HG02870 (cell line): ENCODE measurements around the gene S100A5.
"Not testable (repeated sequence)": the region's sequence is repeated elsewhere in the genome, so short reads cannot be mapped to it uniquely, and the experiment has no call there.

Experiments used
- ATAC-seq: cut with Tn5 transposase; IDR thresholded peaks from one replicate; pipeline ENCODE4 v1.9.1; 2021; ENCODE audit warnings: mild to moderate bottlenecking, moderate library complexity; ENCODE audit not compliant: unreplicated experiment

S100A5 gene

DNA sequence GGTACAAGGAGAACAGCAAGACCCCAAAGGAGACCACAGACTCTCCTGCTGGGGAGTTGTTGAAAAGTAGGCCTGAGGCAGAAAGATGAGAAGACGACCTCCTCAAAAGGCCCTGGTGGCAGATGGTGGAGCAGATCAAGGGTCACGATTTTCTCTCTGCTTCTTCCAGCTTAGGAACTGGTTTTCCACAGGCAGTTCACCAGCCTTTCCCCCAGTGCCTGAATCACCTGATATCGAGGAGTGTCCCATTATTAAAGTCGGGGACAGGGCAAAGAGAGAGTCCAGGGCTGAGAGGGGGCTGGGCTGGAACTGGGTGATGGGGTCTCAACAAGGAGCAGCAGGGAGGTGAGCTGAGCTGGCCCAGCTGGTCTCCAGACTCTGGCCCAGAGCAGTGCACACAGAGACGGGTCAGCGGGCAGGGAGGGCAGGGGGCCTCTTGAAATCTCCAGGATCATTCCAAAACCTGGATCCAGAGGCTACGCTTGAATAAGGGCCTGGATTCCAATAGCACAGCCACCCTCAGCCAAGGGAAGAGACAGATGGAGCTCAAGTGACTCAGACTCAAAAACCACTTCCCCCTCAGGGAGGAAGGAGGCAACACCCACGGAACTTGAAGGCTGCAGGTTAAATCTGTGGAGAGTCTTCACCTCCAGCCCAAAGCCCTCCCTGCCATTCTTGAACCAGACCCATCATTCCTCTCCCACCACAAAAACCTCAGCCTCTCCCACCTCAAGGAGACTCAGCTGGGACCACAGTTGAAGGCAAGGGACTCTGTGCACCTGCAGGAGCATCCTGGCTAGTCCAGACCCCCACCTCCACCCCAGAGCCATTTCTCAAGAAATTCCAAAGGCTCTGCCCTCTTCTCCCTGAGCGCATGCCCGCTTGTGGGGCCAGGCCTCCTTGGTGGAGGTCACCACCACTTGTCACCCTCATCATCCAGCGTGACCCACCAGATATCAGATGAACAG is at the start of gene S100A5:
Gene S100A5, minus strand, starts transcription at position 541 of the 968 bp plus-strand sequence. CDS start 743 bp downstream, outside the sequence.
- no peak for ATAC-seq

DNA sequence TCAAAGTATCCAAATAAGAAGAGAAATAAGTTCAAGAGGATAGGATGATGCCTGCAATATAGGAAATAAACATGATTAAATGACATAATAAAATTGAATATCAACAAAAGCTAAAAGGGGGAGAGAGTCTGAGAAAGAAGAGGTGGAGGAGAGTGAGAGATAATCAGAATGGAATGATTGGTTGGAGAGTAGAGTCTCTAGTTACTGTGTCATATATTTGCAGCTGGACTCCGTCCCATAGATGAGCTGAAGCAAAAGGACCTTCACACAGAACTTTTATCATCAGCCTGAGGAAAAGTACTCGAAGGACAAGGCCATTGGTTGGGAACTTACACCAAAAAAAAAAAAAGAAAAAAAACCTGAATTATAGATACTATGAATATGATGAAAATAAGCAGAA is 47.7 kb upstream of the S100A5 start:
- no peak for ATAC-seq

DNA sequence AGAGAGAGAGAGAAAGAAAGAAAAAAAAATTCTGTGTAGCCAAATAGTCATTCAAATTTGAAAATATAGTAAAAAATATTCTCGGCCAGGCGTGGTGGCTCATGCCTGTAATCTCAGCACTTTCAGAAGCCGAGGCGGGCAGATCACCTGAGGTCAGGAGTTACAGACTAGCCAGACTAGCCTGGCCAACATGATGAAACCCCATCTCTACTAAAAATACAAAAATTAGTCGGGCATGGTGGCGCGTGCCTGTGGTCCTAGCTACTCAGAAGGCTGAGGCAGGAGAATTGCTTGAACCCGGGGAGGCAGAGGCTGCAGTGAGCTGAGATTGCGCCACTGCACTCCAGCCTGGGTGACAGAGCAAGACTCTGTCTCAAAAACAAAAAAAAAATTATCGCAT is 47.3 kb upstream of the S100A5 start:
- not testable (repeated sequence) for ATAC-seq

- no peak for ATAC-seq
These were observed 46.6 kb upstream of the S100A5 start for GRCh38 chr1:153587314-153587713.

DNA sequence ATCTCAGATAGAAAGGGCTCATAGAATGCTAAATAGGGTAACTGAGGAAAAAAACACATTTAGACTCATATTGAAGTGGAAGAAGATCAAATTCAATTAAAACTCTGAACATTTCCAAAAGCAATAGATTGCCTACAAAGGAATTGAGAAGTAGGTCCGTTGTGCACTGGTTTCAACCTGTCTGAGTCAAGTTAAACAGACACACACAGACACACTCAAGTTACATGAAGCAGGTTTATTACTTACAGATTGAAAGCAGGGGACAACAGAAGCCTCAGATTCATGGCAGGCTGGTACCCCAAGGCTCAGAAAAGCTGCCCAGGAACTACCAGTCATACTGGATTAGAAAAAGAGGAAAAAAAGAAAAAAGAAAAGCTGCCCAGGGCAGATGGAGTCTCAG is 45.6 kb upstream of the S100A5 start:
- no peak for ATAC-seq

DNA sequence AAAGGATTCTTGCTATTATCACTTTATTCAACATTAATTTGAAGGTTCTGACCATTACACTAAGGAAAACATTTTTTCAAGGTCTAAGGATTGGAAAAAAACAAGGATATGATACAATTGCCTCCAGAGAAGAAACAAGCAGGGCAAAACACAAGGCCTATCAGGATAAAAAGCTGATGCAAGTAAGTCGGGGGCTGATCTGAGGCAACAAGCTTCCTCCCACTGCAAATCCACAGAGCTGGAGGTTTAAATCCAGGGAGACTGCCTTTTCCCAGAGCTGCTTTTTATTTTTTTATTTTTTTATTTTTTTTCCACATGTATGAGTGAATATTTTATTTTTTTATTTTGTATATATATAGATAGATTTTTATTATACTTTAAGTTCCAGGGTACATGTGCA is 44.3 kb upstream of the S100A5 start:
- no peak for ATAC-seq

DNA sequence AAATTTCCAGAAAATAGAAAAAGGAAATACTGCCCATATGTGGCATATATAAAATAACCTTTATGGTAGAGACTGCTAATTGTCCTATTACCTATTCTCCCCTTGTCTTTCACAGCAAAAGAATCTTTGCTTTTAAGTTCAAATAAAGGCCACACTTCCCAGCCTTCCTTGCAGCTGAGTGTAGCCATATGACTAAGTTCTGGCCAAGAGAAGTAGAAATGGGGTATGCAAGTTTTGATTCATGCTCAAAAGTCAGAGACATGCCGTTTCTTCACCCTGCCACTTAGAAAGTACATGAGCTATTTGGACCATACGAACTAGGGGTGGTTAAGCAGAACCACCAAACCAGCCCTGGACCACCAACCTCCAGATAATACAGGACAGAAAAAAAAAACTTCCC is 43.2 kb upstream of the S100A5 start:
- ATAC-seq: no peak

GRCh38 chr1:153583514-153583913 is 42.8 kb upstream of the S100A5 start:
- ATAC-seq: not testable (repeated sequence)

- not testable (repeated sequence) for ATAC-seq
These were observed 42.1 kb upstream of the S100A5 start for GRCh38 chr1:153582836-153583235.

GRCh38 chr1:153578936-153579335 is 38.2 kb upstream of the S100A5 start:
- no peak for ATAC-seq

GRCh38 chr1:153578490-153578889 is 37.8 kb upstream of the S100A5 start:
- no peak for ATAC-seq

DNA sequence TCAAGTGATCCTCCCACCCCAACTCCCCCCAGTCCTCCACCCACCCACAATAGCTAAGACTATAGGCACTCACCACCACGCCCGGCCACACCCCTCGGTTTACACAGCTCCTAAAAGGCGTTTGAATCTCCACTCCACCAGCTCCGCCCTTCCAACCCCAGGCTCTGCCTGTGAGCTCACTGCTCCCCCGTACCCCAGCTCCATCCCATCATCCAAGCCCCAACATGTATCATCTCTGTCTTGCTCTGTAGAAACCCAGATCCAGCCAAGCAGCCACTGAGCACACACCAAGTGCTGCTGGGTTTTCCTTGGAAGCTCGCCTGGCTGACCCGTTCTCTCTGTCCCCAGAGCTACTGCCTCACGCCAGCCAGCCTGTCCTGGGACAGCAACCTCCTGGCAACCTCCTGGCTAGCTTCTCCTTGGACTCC is 36.9 kb upstream of the S100A5 start:
- no peak for ATAC-seq

DNA sequence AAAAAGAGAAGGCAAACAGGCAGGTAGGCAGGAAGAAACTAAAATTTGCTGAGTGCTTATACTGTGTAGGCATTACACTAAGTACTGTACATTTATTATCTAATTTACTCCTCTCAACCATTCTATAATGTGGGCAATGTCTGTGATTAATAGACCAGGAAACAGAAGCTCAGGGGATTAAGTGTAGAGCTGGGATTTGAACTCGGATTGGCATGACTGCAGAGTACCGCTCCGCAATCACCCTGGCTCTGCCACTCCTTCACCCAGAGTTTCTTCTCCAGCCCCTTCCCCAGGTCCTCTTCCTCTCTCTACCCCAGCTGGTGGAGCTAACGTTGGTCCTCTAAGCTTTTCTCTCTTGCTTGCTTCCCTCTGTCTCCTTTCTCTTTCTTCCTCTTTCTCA is 36.4 kb upstream of the S100A5 start:
- no peak for ATAC-seq

- not testable (repeated sequence) for ATAC-seq
These were observed 34.8 kb upstream of the S100A5 start for GRCh38 chr1:153575497-153575896.

DNA sequence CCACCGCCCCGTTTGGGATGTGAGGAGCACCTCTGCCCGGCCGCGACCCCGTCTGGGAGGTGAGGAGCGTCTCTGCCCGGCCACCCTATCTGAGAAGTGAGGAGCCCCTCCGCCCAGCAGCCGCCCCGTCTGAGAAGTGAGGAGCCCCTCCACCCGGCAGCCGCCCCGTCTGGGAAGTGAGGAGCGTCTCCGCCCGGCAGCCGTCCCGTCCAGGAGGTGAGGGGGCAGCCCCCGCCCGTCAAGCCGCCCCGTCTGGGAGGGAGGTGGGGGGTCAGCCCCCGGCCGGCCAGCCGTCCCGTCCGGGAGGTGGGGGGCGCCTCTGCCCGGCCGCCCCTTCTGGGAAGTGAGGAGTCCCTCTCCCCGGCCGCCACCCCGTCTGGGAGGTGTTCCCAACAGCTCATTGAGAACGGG is 34.4 kb upstream of the S100A5 start:
- not testable (repeated sequence) for ATAC-seq

DNA sequence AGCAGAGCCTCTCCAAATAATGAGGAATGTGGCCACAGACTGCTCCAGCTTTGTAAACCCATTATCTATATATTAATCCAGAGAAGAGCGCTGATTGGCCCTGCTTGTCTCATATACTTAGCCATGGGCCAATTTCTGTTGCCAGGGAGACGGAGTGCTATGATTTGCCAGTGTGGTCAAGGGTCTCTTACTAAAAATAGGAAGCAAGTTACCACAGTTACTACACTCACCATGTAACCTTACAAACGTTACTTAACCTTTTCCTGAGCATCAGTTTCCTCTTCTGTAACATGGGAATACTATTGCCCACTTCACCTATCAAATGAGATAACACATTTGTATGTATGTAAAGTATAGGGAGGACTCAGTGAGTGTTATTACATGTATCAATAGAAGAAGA is 32.6 kb upstream of the S100A5 start:
- ATAC-seq: no peak

GRCh38 chr1:153572569-153573015 is 31.9 kb upstream of the S100A5 start:
- no peak for ATAC-seq

GRCh38 chr1:153571706-153572105 is 31.0 kb upstream of the S100A5 start:
- no peak for ATAC-seq

- ATAC-seq: no peak
These were observed 30.1 kb upstream of the S100A5 start for GRCh38 chr1:153570874-153571273.

DNA sequence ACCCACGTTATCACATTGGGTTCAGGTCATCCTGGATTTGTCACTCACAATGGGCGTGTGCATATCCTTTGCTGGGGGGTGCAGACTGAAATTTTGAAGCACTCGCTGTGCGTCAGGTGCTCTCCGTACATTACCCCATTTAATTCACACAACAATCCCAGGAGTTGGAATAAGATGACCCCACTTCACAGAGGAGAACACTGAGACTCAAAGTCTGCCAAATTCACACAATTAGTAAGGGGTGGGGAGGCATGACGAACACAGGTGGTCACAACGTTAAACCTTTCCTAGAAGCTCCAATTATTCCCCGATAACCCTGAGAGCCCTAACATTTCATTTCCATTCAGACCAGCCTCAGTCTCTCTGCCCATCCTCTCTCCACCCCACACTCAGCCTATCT is 28.7 kb upstream of the S100A5 start:
- no peak for ATAC-seq

- no peak for ATAC-seq
These were observed 27.8 kb upstream of the S100A5 start for GRCh38 chr1:153568367-153569099.
